ENCODE data around the gene PLEKHH2.

GRCh38 chr2:43727634-43728014 is 90.6 kb downstream of the PLEKHH2 start:
- no peak for TF ChIP-seq POLR2AphosphoS5 (IDR thresholded peaks at IDR 0.05; ENCODE audit: low read depth)
- TF ChIP-seq CTCF (conservative IDR thresholded peaks at IDR 0.05; ENCODE audit: low read depth in 2 of 2): no peak
- TF ChIP-seq, protein P1, sequence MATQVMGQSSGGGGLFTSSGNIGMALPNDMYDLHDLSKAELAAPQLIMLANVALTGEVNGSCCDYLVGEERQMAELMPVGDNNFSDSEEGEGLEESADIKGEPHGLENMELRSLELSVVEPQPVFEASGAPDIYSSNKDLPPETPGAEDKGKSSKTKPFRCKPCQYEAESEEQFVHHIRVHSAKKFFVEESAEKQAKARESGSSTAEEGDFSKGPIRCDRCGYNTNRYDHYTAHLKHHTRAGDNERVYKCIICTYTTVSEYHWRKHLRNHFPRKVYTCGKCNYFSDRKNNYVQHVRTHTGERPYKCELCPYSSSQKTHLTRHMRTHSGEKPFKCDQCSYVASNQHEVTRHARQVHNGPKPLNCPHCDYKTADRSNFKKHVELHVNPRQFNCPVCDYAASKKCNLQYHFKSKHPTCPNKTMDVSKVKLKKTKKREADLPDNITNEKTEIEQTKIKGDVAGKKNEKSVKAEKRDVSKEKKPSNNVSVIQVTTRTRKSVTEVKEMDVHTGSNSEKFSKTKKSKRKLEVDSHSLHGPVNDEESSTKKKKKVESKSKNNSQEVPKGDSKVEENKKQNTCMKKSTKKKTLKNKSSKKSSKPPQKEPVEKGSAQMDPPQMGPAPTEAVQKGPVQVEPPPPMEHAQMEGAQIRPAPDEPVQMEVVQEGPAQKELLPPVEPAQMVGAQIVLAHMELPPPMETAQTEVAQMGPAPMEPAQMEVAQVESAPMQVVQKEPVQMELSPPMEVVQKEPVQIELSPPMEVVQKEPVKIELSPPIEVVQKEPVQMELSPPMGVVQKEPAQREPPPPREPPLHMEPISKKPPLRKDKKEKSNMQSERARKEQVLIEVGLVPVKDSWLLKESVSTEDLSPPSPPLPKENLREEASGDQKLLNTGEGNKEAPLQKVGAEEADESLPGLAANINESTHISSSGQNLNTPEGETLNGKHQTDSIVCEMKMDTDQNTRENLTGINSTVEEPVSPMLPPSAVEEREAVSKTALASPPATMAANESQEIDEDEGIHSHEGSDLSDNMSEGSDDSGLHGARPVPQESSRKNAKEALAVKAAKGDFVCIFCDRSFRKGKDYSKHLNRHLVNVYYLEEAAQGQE (IDR thresholded peaks at IDR 0.05; ENCODE audit: unreplicated experiment): no peak
- no peak for TF ChIP-seq ZNF462 (CRISPR knock-in tag; IDR thresholded peaks at IDR 0.05)
- no peak for TF ChIP-seq STAT1 (IDR thresholded peaks at IDR 0.05; ENCODE audit: unreplicated experiment)
- TF ChIP-seq JUNB (IDR thresholded peaks at IDR 0.05; ENCODE audit: unreplicated experiment): no peak
- no peak for TF ChIP-seq EZH2 (IDR thresholded peaks at IDR 0.05; ENCODE audit: low read depth, unreplicated experiment)
- TF ChIP-seq CREB1 (CRISPR knock-in tag; IDR thresholded peaks at IDR 0.05; ENCODE audit: low read depth): no peak
- TF ChIP-seq, protein P2, sequence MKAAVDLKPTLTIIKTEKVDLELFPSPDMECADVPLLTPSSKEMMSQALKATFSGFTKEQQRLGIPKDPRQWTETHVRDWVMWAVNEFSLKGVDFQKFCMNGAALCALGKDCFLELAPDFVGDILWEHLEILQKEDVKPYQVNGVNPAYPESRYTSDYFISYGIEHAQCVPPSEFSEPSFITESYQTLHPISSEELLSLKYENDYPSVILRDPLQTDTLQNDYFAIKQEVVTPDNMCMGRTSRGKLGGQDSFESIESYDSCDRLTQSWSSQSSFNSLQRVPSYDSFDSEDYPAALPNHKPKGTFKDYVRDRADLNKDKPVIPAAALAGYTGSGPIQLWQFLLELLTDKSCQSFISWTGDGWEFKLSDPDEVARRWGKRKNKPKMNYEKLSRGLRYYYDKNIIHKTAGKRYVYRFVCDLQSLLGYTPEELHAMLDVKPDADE (IDR thresholded peaks at IDR 0.05): no peak
- TF ChIP-seq ZNF331 (CRISPR knock-in tag; IDR thresholded peaks at IDR 0.05; ENCODE audit: low read depth): no peak
